ENCODE measurements around the gene CCL4.
"Not testable (repeated sequence)": the region's sequence is repeated elsewhere in the genome, so short reads cannot be mapped to it uniquely, and the experiment has no call there.

CCL4 gene

GRCh38 chr17:36103401-36103975 lies at the start of gene CCL4:
TSS of gene CCL4 (plus strand) at chr17:36103827. CDS start at chr17:36103906, 79 bp downstream.
- DNase-seq, result not testable (repeated sequence)

- DNase-seq, result no peak
These were observed 48.5 kb upstream of the CCL4 start for GRCh38 chr17:36055171-36055570.

- DNase-seq, result no peak
These were observed 47.6 kb upstream of the CCL4 start for GRCh38 chr17:36055921-36056520.

GRCh38 chr17:36057911-36058310 lies 45.7 kb upstream of the CCL4 start:
- DNase-seq, result no peak

GRCh38 chr17:36059406-36059805 lies 44.2 kb upstream of the CCL4 start:
- DNase-seq, result no peak

GRCh38 chr17:36060816-36061215 lies 42.8 kb upstream of the CCL4 start:
- DNase-seq, result no peak

GRCh38 chr17:36063786-36064541 lies 39.7 kb upstream of the CCL4 start, which contains the start of gene CCL18:
TSS of gene CCL18 (plus strand) at chr17:36064272. CDS start at chr17:36064343, 71 bp downstream.
- DNase-seq, result no peak

- DNase-seq, result no peak
These were observed 37.2 kb upstream of the CCL4 start for GRCh38 chr17:36066365-36066985.

GRCh38 chr17:36068524-36068923 lies 35.1 kb upstream of the CCL4 start:
- no peak for DNase-seq

- DNase-seq, result no peak
These were observed 34.5 kb upstream of the CCL4 start for GRCh38 chr17:36069136-36069535.

GRCh38 chr17:36070427-36070826 lies 33.2 kb upstream of the CCL4 start:
- DNase-seq, result no peak

- DNase-seq, result no peak
These were observed 31.9 kb upstream of the CCL4 start for GRCh38 chr17:36071751-36072150.

GRCh38 chr17:36072431-36073121 lies 31.1 kb upstream of the CCL4 start:
- DNase-seq, result peak; percentile 48

- DNase-seq, result no peak
These were observed 29.3 kb upstream of the CCL4 start for GRCh38 chr17:36074365-36074764.

- not testable (repeated sequence) for DNase-seq
These were observed 21.8 kb upstream of the CCL4 start for GRCh38 chr17:36081681-36082471.

GRCh38 chr17:36082482-36083120 lies 21.0 kb upstream of the CCL4 start:
- peak; percentile 18 for DNase-seq

- not testable (repeated sequence) for DNase-seq
These were observed 19.9 kb upstream of the CCL4 start for GRCh38 chr17:36083691-36084090.

GRCh38 chr17:36085765-36086164 lies 17.9 kb upstream of the CCL4 start:
- no peak for DNase-seq

GRCh38 chr17:36086791-36087190 lies 16.8 kb upstream of the CCL4 start:
- no peak for DNase-seq

GRCh38 chr17:36087471-36087870 lies 16.2 kb upstream of the CCL4 start:
- not testable (repeated sequence) for DNase-seq

GRCh38 chr17:36087897-36088572 lies 15.6 kb upstream of the CCL4 start:
- DNase-seq, result not testable (repeated sequence)
